DND-41 (cell line): ENCODE data around the gene ATP2B3.

ENCODE experiments used
- ATAC-seq: fragments of 200-7000 bp; cut with Tn5 transposase; 3 replicates; pipeline ENCODE4 v1.9.1; 2021; ENCODE audit warnings: low read depth; ENCODE audit not compliant: insufficient read depth
- DNase-seq: peaks from one replicate; pipeline ENCODE4 v3.0.0-alpha.2; 2020
- H2AFZ ChIP-seq: 2 replicates; pipeline ENCODE4 v1.6.0; 2012; ENCODE audit warnings: low read depth, low read length
- H3K27ac ChIP-seq: 2 replicates; pipeline ENCODE4 v1.5.1; 2012; ENCODE audit warnings: low read length, inconsistent platforms
- H3K27me3 ChIP-seq: fragments of 200-600 bp; sonication (generic); 2 replicates; pipeline ENCODE4 v1.6.0; 2012; ENCODE audit warnings: low read length, mild to moderate bottlenecking, inconsistent platforms; ENCODE audit not compliant: insufficient read depth, poor library complexity
- H3K36me3 ChIP-seq: 2 replicates; pipeline ENCODE4 v1.5.1; 2012; ENCODE audit warnings: low read length, inconsistent platforms; ENCODE audit not compliant: insufficient read depth
- H3K4me1 ChIP-seq: 2 replicates; pipeline ENCODE4 v1.5.1; 2012; ENCODE audit warnings: mild to moderate bottlenecking, low read length; ENCODE audit not compliant: insufficient read depth
- H3K4me2 ChIP-seq: 2 replicates; pipeline ENCODE4 v1.6.0; 2012; ENCODE audit warnings: mild to moderate bottlenecking, moderate library complexity, low read length, inconsistent platforms; ENCODE audit not compliant: insufficient read depth
- H3K4me3 ChIP-seq, 2 experiments: fragments of 200-600 bp in 1 of 2; shearing (Covaris generic) in 1 of 2; 2 replicates each; pipeline ENCODE4 v1.5.1; 2012 to 2016; ENCODE audit warnings: inconsistent platforms in 2 of 2, low read length in 2 of 2, mild to moderate bottlenecking in 2 of 2, low read depth in 1 of 2, moderate library complexity in 1 of 2
- H3K79me2 ChIP-seq: 2 replicates; pipeline ENCODE4 v1.6.0; 2012; ENCODE audit warnings: low read length, inconsistent platforms; ENCODE audit not compliant: insufficient read depth
- H3K9ac ChIP-seq: 2 replicates; pipeline ENCODE4 v1.6.0; 2012; ENCODE audit warnings: low read depth, mild to moderate bottlenecking, inconsistent platforms, low read length, moderate library complexity
- H3K9me3 ChIP-seq: 2 replicates; pipeline ENCODE4 v1.5.1; 2012; ENCODE audit warnings: low read length, moderate library complexity, mild to moderate bottlenecking, inconsistent platforms; ENCODE audit not compliant: insufficient read depth, severe bottlenecking
- H4K20me1 ChIP-seq: 2 replicates; pipeline ENCODE4 v1.6.0; 2012; ENCODE audit warnings: low read length; ENCODE audit not compliant: insufficient read depth
- EZH2 ChIP-seq: IDR thresholded peaks from 3 replicates; pipeline ENCODE4 v1.6.1; 2012; ENCODE audit warnings: borderline replicate concordance, low read depth, mild to moderate bottlenecking, moderate library complexity, low read length, inconsistent platforms; ENCODE audit not compliant: severe bottlenecking
- TF ChIP-seq, protein P1 (sequence below): IDR thresholded peaks from 2 replicates; pipeline ENCODE4 v1.5.1; 2012; ENCODE audit warnings: borderline replicate concordance, low read length, moderate library complexity, mild to moderate bottlenecking; ENCODE audit not compliant: poor library complexity, severe bottlenecking; ENCODE audit errors: extremely low read depth

The ATP2B3 gene

DNA sequence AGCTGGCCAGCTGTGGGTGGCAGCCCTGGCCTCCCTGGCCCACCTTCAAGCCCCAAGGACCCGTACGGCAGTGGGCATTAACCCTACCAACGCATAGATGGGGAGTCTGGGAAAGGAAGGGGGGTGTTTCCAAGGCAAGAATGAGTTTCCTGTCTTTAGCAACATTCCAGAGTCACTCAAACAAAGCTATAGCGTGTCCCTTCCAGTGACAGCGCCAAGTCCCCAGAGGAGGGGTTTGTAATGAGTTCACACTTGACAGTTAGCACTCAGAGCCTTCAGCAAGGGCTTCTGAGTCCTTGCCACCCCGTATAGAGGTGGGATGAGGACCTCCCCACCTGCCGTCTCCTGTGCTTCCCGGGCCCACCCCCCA, 20.9 kb upstream of the ATP2B3 start:
- no peak overlapping the region for H2AFZ ChIP-seq

DNA sequence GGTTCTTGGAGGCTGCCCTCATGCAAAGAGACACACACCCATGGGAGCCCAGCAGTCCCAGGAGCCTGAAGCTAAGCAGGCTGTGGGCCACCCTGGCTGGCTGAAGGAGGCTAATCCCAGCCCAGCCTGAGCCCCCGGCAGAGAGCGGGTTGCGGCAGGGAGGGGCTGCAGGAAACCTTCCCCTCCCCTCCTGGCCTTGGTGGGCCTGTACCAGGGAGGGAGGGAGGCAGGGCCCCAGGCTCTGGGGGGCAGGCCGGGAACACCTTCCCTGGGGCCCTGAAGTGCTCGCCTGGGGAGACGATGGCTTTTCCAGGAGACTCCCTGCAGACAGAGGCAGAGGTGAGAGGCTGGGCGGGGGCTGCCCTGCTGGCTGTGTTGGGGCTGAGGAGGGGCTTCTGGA, 19.0 kb upstream of the ATP2B3 start:
- no peak for TF ChIP-seq EZH2
- TF ChIP-seq, protein P1, sequence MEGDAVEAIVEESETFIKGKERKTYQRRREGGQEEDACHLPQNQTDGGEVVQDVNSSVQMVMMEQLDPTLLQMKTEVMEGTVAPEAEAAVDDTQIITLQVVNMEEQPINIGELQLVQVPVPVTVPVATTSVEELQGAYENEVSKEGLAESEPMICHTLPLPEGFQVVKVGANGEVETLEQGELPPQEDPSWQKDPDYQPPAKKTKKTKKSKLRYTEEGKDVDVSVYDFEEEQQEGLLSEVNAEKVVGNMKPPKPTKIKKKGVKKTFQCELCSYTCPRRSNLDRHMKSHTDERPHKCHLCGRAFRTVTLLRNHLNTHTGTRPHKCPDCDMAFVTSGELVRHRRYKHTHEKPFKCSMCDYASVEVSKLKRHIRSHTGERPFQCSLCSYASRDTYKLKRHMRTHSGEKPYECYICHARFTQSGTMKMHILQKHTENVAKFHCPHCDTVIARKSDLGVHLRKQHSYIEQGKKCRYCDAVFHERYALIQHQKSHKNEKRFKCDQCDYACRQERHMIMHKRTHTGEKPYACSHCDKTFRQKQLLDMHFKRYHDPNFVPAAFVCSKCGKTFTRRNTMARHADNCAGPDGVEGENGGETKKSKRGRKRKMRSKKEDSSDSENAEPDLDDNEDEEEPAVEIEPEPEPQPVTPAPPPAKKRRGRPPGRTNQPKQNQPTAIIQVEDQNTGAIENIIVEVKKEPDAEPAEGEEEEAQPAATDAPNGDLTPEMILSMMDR: no peak
- H3K4me1 ChIP-seq: no peaks in the 10 kb centered on the region
- ATAC-seq: no peak

More for the DNA sequence above, 20.9 kb upstream of the ATP2B3 start:
- no peaks in the 10 kb centered on the region for H3K36me3 ChIP-seq
- DNase-seq (no peak), ATAC-seq (no peak)
- H3K79me2 ChIP-seq: no peaks in the 10 kb centered on the region
- no peak overlapping the region for H3K4me3 ChIP-seq
- H3K4me1 ChIP-seq: no peaks in the 10 kb centered on the region
- TF ChIP-seq, protein P1: no peak
- TF ChIP-seq EZH2: no peak
- H3K4me2 ChIP-seq: no peak overlapping the region
- no peaks in the 10 kb centered on the region for H4K20me1 ChIP-seq
- H3K9ac ChIP-seq: no peak overlapping the region
- no peaks in the 10 kb centered on the region for H3K9me3 ChIP-seq
- H3K27ac ChIP-seq: no peak overlapping the region
- H3K27me3 ChIP-seq: no peaks in the 10 kb centered on the region

DNA sequence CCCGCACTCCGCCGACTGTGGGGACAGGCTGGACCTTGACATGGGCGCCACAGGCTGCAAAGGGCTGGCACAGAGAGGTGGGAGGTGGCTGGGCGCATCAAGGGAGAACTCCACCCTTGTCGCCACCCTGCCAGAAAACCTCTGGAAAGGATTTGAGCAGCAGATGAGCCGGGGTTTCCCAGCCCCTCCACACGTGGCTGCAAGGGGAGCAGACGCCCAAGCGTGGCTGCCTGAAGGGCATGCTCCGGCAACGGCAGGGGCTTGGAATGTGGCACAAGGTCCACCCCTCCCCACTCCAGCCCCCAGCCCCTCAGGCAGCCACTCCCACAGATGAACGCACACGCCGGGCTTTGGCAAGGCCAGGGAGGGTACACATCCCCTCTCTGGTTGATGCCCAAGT, 18.1 kb upstream of the ATP2B3 start:
- TF ChIP-seq, protein P1: no peak
- TF ChIP-seq EZH2: no peak
- no peaks in the 10 kb centered on the region for H3K9me3 ChIP-seq

More for the DNA sequence above, 19.0 kb upstream of the ATP2B3 start:
- Histone ChIP-seq H3K9ac (no peak overlapping the region), H3K4me2 (no peak overlapping the region), H2AFZ (no peak overlapping the region), H3K36me3 (no peaks in the 10 kb centered on the region), H4K20me1 (no peaks in the 10 kb centered on the region), H3K79me2 (no peaks in the 10 kb centered on the region), H3K27ac (no peak overlapping the region), H3K9me3 (no peaks in the 10 kb centered on the region), H3K4me3 (no peak overlapping the region), H3K27me3 (no peaks in the 10 kb centered on the region)
- DNase-seq: no peak

DNA sequence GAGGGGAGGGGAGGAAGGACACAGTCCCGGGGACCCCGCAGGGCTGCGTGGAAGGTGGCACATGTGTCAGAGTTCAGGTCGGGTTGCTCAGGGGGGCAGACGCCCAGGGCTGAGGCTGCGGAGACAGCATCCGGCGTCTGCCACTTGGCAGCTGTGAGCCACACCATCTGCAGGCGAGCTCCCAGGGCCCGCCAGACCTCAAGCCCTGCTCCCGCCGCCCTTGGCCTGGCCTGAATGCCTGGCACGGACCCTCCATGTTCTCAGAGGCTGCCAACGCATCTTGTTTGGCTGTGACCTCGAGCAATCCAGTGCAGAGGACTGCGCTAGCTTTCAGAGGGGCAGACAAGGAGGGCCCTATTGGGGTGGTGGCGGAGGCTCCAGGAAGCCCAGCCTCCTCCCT, 17.6 kb upstream of the ATP2B3 start:
- Histone ChIP-seq H3K36me3 (no peaks in the 10 kb centered on the region), H3K4me1 (no peaks in the 10 kb centered on the region), H3K9me3 (no peaks in the 10 kb centered on the region), H3K79me2 (no peaks in the 10 kb centered on the region), H3K27ac (no peak overlapping the region), H3K4me2 (no peak overlapping the region), H3K4me3 (no peak overlapping the region), H3K9ac (no peak overlapping the region), H3K27me3 (no peaks in the 10 kb centered on the region), H4K20me1 (no peaks in the 10 kb centered on the region), H2AFZ (no peak overlapping the region)
- no peak for ATAC-seq
- TF ChIP-seq, protein P1: no peak
- TF ChIP-seq EZH2: no peak
- no peak for DNase-seq

More for the DNA sequence above, 18.1 kb upstream of the ATP2B3 start:
- H3K4me1 ChIP-seq: no peaks in the 10 kb centered on the region
- H2AFZ ChIP-seq: no peak overlapping the region
- no peaks in the 10 kb centered on the region for H3K79me2 ChIP-seq
- H4K20me1 ChIP-seq: no peaks in the 10 kb centered on the region
- no peak overlapping the region for H3K4me2 ChIP-seq
- H3K36me3 ChIP-seq: no peaks in the 10 kb centered on the region
- H3K9ac ChIP-seq: no peak overlapping the region
- DNase-seq (no peak), ATAC-seq (no peak)
- no peaks in the 10 kb centered on the region for H3K27me3 ChIP-seq
- H3K4me3 ChIP-seq: no peak overlapping the region
- H3K27ac ChIP-seq: no peak overlapping the region
